Smooth muscle cell of the umbilical artery (primary cell): ENCODE data around the gene SPRYD7. TPM values are rescaled to one million over a fixed set of nuclear protein-coding genes. Genes with fewer than 3 reads are reported as not detected.

Experiments
- total RNA-seq: library from RNA; depleted of rRNA; stranded (reverse); fragments of >200 nt; gene quantifications from 2 replicates; pipeline ENCODE4 v1.2.3, GENCODE V29; 2014

The SPRYD7 gene
- total RNA-seq, result 8.3 and 10.9 TPM in 2 replicates

GRCh38 chr13:49936075-49936967 is at the start of gene SPRYD7:
Gene SPRYD7 (minus strand): TSS chr13:49936340. CDS start chr13:49936235, 105 bp downstream.

Other genes with a start within 250 kb of the SPRYD7 start
- gene EBPL, start 244.9 kb downstream of the SPRYD7 start, total RNA-seq, result 26.9 and 34.1 TPM in 2 replicates
- 42.5 and 64.2 TPM in 2 replicates for gene KPNA3, start 143.7 kb downstream of the SPRYD7 start, total RNA-seq
- 19.6 and 29.4 TPM in 2 replicates for gene TRIM13, start 60.7 kb upstream of the SPRYD7 start, total RNA-seq
- gene KCNRG, start 79.1 kb upstream of the SPRYD7 start, total RNA-seq, result 5.2 and 7.4 TPM in 2 replicates